Stimulated activated CD4-positive, alpha-beta T cell treated with anti-CD3 and anti-CD28 coated beads, Interleukin-4, amount 100 ng/mL, for 1 hour (primary cell): Measurements from ENCODE around the gene ATOH7.
"Not testable (repeated sequence)": the region's sequence is repeated elsewhere in the genome, so short reads cannot be mapped to it uniquely, and the experiment has no call there.

ENCODE experiments used
- DNase-seq: peaks from one replicate; pipeline ENCODE4 v3.0.0-alpha.2; 2020

Gene ATOH7

GRCh38 chr10:68231817-68232251 lies at the start of gene ATOH7:
Gene ATOH7 (minus strand): TSS chr10:68232113. CDS start chr10:68231677, 436 bp downstream.
- DNase-seq, result no peak

- no peak for DNase-seq
Observed at GRCh38 chr10:68280758-68281157, 48.8 kb upstream of the ATOH7 start.

- DNase-seq, result not testable (repeated sequence)
Observed at GRCh38 chr10:68278906-68279753, 47.2 kb upstream of the ATOH7 start.

- not testable (repeated sequence) for DNase-seq
Observed at GRCh38 chr10:68277814-68278213, 45.9 kb upstream of the ATOH7 start.

- DNase-seq, result no peak
Observed at GRCh38 chr10:68276224-68276623, 44.3 kb upstream of the ATOH7 start.

- DNase-seq, result no peak
Observed at GRCh38 chr10:68275600-68276126, 43.8 kb upstream of the ATOH7 start.

GRCh38 chr10:68272833-68273232 lies 40.9 kb upstream of the ATOH7 start:
- DNase-seq, result no peak

- no peak for DNase-seq
Observed at GRCh38 chr10:68271196-68271882, 39.4 kb upstream of the ATOH7 start.

GRCh38 chr10:68269562-68270290 lies 37.8 kb upstream of the ATOH7 start:
- no peak for DNase-seq

GRCh38 chr10:68261132-68261856 lies 29.4 kb upstream of the ATOH7 start:
- no peak for DNase-seq

- DNase-seq, result no peak
Observed at GRCh38 chr10:68253346-68253745, 21.4 kb upstream of the ATOH7 start.

- DNase-seq, result no peak
Observed at GRCh38 chr10:68251625-68252495, 19.9 kb upstream of the ATOH7 start.

GRCh38 chr10:68251151-68251550 lies 19.2 kb upstream of the ATOH7 start:
- no peak for DNase-seq

GRCh38 chr10:68249297-68249696 lies 17.4 kb upstream of the ATOH7 start:
- DNase-seq, result no peak

GRCh38 chr10:68247931-68248330 lies 16.0 kb upstream of the ATOH7 start:
- no peak for DNase-seq

GRCh38 chr10:68246397-68246796 lies 14.5 kb upstream of the ATOH7 start:
- not testable (repeated sequence) for DNase-seq

GRCh38 chr10:68242051-68242450 lies 10.1 kb upstream of the ATOH7 start:
- no peak for DNase-seq

- DNase-seq, result no peak
Observed at GRCh38 chr10:68239596-68240150, 7.8 kb upstream of the ATOH7 start.

- no peak for DNase-seq
Observed at GRCh38 chr10:68239069-68239468, 7.2 kb upstream of the ATOH7 start.

GRCh38 chr10:68238371-68238770 lies 6.5 kb upstream of the ATOH7 start:
- DNase-seq, result no peak

- DNase-seq, result no peak
Observed at GRCh38 chr10:68237173-68237572, 5.3 kb upstream of the ATOH7 start.
